HK-2 (cell line): Measurements from ENCODE around the gene COQ4.

Experiments
- DNase-seq: peaks from one replicate; pipeline ENCODE4 v3.0.0-alpha.2; 2018; ENCODE audit not compliant: unreplicated experiment

Gene COQ4

GRCh38 chr9:128322404-128323211 lies at the start of gene COQ4, which contains the start of gene TRUB2:
COQ4 (plus strand) TSS chr9:128322839; CDS start chr9:128322859, 20 bp downstream.
TRUB2 (minus strand) TSS chr9:128322447; CDS start chr9:128322408, 39 bp downstream.
- peak; percentile 90 for DNase-seq

- DNase-seq: no peak
Observed at GRCh38 chr9:128274245-128274644, 48.4 kb upstream of the COQ4 start.

GRCh38 chr9:128275198-128276007 lies 47.2 kb upstream of the COQ4 start, which contains the start of gene GOLGA2:
GOLGA2 (minus strand) TSS chr9:128276007; CDS start chr9:128275976, 31 bp downstream.
- DNase-seq: no peak

- DNase-seq: peak; percentile 100
Observed at GRCh38 chr9:128276008-128276573, 46.5 kb upstream of the COQ4 start, which contains the start of gene SWI5. SWI5 (plus strand) TSS chr9:128276276.

- peak; percentile 55 for DNase-seq
Observed at GRCh38 chr9:128276574-128277270, 45.9 kb upstream of the COQ4 start.

- peak; percentile 67 for DNase-seq
Observed at GRCh38 chr9:128279088-128280073, 43.3 kb upstream of the COQ4 start.

- DNase-seq: no peak
Observed at GRCh38 chr9:128280084-128280622, 42.5 kb upstream of the COQ4 start.

GRCh38 chr9:128282500-128282899 lies 40.1 kb upstream of the COQ4 start:
- no peak for DNase-seq

- no peak for DNase-seq
Observed at GRCh38 chr9:128285033-128285784, 37.4 kb upstream of the COQ4 start.

- DNase-seq: no peak
Observed at GRCh38 chr9:128286440-128286839, 36.2 kb upstream of the COQ4 start.

- DNase-seq: no peak
Observed at GRCh38 chr9:128288273-128289004, 34.2 kb upstream of the COQ4 start.

- no peak for DNase-seq
Observed at GRCh38 chr9:128292009-128292408, 30.6 kb upstream of the COQ4 start.

- DNase-seq: no peak
Observed at GRCh38 chr9:128293091-128293490, 29.5 kb upstream of the COQ4 start.

- no peak for DNase-seq
Observed at GRCh38 chr9:128294142-128294541, 28.5 kb upstream of the COQ4 start.

GRCh38 chr9:128296340-128297220 lies 26.1 kb upstream of the COQ4 start:
- DNase-seq: no peak

GRCh38 chr9:128297221-128297773 lies 25.3 kb upstream of the COQ4 start:
- DNase-seq: no peak
